Suprapubic skin (tissue), 3 donors: ENCODE measurements around the gene SASH1.

Source experiments
- CTCF ChIP-seq, 2 donors: fragments of 200-600 bp in 1 of 2; fragments of 450-650 bp in 1 of 2; sonication (generic) in 1 of 2; IDR thresholded peaks; one replicate each; pipeline ENCODE4 v1.5.1; 2016 to 2019; ENCODE audit warnings: antibody characterized with exemption in 2 of 2, mild to moderate bottlenecking in 1 of 2, moderate library complexity in 1 of 2
- EP300 ChIP-seq: sonication (generic); formaldehyde crosslinking; IDR thresholded peaks from one replicate; pipeline ENCODE4 v1.6.1; 2017; ENCODE audit warnings: antibody characterized with exemption
- POLR2A ChIP-seq, 2 donors: fragments of 450-650 bp; IDR thresholded peaks; one replicate each; pipeline ENCODE4 v1.6.1; 2017; ENCODE audit warnings: antibody characterized with exemption in 2 of 2, mild to moderate bottlenecking in 2 of 2, moderate library complexity in 2 of 2

GRCh38 chr6:148345578-148345977 lies 2.9 kb downstream of the SASH1 start:
- TF ChIP-seq CTCF (IDR thresholded peaks at IDR 0.05), result no peak
- no peak for TF ChIP-seq EP300
- TF ChIP-seq POLR2A (IDR thresholded peaks at IDR 0.05), result no peak
